Subcutaneous adipose tissue (tissue), 4 donors: ENCODE data around the gene MYZAP. TPM values are rescaled to one million over a fixed set of nuclear protein-coding genes. Genes with fewer than 3 reads are reported as not detected.

Experiments
- total RNA-seq, 4 donors: library from RNA; depleted of rRNA; stranded (reverse); fragments of >200 nt; gene quantifications; one replicate each; pipeline ENCODE4 v1.1.0, GENCODE V29; 2016
- TF ChIP-seq, protein P1 (sequence below): fragments of 450-650 bp; IDR thresholded peaks from one replicate; pipeline ENCODE4 v1.5.1; 2016; ENCODE audit warnings: low read depth, mild to moderate bottlenecking, control low read depth, antibody characterized with exemption, moderate library complexity

The MYZAP gene
- total RNA-seq, 4 donors from 2014 or later = 22.5 to 31.8 (median 28.3) TPM

DNA sequence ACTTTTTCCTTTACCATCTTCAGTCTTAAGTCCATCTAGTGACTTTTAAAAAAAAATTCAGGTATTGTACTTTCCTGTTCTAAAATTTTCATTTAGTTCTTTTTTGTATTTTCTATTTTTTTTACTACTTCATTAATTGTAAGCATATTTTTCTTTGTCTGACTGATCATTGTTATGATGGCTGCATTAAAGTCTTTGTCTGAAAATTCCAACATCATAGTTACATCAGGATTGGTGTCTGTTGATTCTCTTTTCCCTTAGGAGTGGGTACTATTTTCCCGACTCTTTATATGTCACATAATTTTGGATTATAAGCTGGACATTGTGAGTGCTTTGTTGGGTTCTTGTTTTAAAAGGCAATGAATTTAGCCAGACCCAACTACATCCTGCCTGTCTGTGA lies 79.9 kb downstream of the MYZAP start:
- TF ChIP-seq, protein P1, sequence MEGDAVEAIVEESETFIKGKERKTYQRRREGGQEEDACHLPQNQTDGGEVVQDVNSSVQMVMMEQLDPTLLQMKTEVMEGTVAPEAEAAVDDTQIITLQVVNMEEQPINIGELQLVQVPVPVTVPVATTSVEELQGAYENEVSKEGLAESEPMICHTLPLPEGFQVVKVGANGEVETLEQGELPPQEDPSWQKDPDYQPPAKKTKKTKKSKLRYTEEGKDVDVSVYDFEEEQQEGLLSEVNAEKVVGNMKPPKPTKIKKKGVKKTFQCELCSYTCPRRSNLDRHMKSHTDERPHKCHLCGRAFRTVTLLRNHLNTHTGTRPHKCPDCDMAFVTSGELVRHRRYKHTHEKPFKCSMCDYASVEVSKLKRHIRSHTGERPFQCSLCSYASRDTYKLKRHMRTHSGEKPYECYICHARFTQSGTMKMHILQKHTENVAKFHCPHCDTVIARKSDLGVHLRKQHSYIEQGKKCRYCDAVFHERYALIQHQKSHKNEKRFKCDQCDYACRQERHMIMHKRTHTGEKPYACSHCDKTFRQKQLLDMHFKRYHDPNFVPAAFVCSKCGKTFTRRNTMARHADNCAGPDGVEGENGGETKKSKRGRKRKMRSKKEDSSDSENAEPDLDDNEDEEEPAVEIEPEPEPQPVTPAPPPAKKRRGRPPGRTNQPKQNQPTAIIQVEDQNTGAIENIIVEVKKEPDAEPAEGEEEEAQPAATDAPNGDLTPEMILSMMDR = no peak

DNA sequence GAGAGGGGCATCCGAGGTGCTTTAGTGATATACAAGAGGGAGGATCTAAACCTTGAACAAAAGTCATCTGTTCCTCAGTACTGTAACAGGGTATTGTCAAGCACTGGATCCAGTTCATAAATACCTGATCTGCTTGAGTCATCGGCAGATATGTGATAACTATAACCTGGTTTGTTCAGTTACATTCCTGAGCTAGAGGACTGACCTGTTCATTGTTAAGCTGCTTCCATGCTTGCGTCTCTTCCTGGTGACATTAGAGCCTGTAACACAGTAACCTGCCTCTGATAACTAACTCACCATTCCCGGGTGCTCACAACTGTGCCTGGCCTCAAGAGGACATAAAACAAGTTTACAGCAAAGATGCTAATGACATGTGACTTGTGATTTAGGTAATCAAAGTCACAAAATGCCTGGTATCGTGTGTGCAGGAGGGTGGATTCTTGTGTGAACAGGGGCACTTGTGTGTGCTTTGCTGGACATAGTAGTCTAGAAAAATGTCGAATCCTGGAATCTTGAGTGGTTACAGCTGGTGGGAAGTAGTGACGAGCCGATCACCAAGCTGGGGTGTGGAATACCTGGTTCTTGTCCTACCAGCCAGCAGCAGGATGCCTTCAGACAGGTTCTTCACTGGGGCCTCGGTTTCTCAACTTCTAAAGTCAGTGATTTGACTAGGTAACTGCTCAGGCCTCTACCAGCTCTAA lies 83.9 kb downstream of the MYZAP start:
- TF ChIP-seq, protein P1 = no peak

DNA sequence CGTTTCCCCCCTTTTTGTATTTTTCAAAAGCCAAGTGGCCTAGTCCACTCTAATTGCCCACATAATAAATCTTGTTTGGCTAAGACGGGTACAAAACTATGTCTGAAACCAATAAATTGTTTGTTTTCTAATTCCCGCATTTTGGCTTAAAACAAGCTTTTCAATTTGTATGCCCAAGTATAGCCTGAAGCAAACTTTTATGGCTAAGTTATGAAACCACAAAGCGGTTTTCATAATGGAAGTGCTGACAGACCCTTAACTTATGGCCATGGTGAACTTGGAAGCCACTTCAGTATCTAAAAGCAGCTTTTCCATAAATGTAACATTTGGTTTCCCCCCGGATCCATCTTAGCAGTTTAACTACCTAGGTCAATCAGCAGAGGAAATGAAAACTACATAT lies 84.9 kb downstream of the MYZAP start:
- TF ChIP-seq, protein P1 = no peak

DNA sequence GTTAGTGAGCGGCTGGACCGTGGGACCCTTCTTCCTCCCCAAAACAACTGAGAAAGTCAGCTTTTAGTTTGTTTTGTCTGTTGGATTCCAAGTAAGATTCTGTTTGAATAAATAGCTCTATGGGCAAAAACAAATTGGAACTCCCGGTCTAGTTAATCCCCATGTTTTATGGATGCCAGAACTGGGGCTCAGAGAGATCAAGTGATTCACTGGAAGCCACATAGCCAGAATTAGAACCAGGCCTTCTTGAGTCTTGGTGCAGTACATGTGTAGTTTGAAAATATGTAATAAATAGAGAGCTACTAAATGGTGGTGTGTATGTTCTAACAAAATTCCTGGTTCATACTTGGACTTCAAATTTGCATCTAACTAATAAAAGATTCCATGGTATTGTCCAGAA lies 85.5 kb downstream of the MYZAP start:
- TF ChIP-seq, protein P1 = no peak

DNA sequence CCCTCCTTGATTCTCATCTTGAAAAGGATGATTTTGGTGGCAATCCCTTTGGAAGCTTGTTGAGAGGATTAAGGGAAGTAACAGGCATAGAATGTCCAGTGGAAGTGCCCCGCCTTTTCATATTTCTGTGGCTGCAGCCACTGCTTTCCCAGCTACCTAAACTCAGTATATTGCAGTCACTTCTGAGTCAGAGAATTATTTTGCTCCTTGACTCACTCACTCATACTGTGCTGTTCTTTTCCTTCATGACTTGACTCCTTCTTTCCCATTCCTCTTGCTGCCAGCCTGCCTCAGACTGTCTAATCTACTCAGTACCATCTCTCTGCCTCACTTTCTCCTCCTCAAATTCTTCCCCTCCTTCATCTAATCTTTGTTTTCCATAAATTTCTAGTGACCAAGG lies 88.3 kb downstream of the MYZAP start:
- TF ChIP-seq, protein P1 = no peak

DNA sequence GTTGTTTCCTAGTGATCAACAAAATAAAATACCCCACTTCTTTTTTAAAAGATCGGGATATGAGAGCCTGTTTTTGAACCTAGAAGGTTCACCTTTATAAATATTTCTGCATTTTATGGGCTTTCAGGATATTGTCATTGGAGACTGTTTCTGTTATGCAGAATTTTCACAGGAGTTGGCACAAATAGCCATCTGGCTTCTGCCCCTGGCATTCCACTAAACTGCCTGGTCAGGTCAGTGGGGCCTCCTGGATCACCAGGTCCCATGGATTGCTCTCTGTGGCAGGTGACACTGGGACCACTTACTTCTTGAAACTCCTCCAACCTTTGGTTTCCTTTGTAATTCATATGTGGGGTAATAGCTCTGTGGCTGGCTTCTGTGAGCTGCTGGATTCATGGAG lies 89.3 kb downstream of the MYZAP start:
- TF ChIP-seq, protein P1 = no peak

DNA sequence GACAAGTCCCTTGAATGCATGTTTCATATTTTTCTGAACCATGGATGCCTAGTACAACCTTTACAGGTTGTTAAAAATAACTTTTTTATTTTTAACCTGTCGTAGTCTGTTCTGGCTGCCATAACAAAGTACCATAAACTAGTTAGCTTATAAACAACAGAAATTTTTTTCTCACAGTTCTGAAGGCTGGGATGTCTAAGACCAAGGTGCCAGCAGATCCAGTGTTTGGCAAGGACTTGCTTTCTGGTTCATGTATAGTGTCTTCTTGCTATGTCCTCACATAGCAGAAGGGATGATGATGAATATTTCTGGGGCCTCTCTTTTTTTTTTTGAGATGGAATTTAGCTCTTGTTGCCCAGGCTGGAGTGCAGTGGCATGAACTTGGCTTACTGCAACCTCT lies 91.8 kb downstream of the MYZAP start:
- TF ChIP-seq, protein P1 = no peak
